ENCODE measurements around the gene HIVEP3. TPM values are rescaled to one million over a fixed set of nuclear protein-coding genes. Genes with fewer than 3 reads are reported as not detected.

Gene HIVEP3
- total RNA-seq, 1 donor from 2014 or later: 11.6 TPM

- ATAC-seq (no peak), DNase-seq (no peak)
- H3K9me3 ChIP-seq: no peaks in the 10 kb centered on the region
- H3K36me3 ChIP-seq: no peaks in the 10 kb centered on the region
- no peak overlapping the region for H3K27ac ChIP-seq
- no peak for TF ChIP-seq CTCF (IDR thresholded peaks at IDR 0.05)
- intact Hi-C loops (cut with DNase I): no loop called here
- H3K4me3 ChIP-seq: no peak overlapping the region
- peaks cover 13% of the 10 kb centered on the region for H3K4me1 ChIP-seq
- no peaks in the 10 kb centered on the region for H3K27me3 ChIP-seq (ENCODE audit: low read depth)
These were observed 173.7 kb downstream of the HIVEP3 start for GRCh38 chr1:41745022-41745421.

GRCh38 chr1:41743366-41743765, 175.4 kb downstream of the HIVEP3 start:
- no peak overlapping the region for H3K27ac ChIP-seq
- no peak overlapping the region for H3K4me3 ChIP-seq
- H3K4me1 ChIP-seq: peaks cover 30% of the 10 kb centered on the region
- TF ChIP-seq CTCF (IDR thresholded peaks at IDR 0.05): no peak
- H3K9me3 ChIP-seq: no peaks in the 10 kb centered on the region
- H3K27me3 ChIP-seq (ENCODE audit: low read depth): no peaks in the 10 kb centered on the region
- DNase-seq (no peak), ATAC-seq (no peak)
- no peaks in the 10 kb centered on the region for H3K36me3 ChIP-seq
- intact Hi-C loops (cut with DNase I): no loop called here

- no peaks in the 10 kb centered on the region for H3K9me3 ChIP-seq
- DNase-seq (no peak), ATAC-seq (no peak)
- no peak overlapping the region for H3K4me3 ChIP-seq
- H3K4me1 ChIP-seq: peaks cover 35% of the 10 kb centered on the region
- intact Hi-C loops (cut with DNase I): no loop called here
- H3K27ac ChIP-seq: no peak overlapping the region
- TF ChIP-seq CTCF (IDR thresholded peaks at IDR 0.05): no peak
- H3K36me3 ChIP-seq: no peaks in the 10 kb centered on the region
- no peaks in the 10 kb centered on the region for H3K27me3 ChIP-seq (ENCODE audit: low read depth)
These were observed 176.5 kb downstream of the HIVEP3 start for GRCh38 chr1:41742219-41742618.

GRCh38 chr1:41741244-41741643, 177.5 kb downstream of the HIVEP3 start:
- intact Hi-C loops (cut with DNase I): no loop called here
- Histone ChIP-seq H3K4me3 (no peak overlapping the region), H3K36me3 (no peaks in the 10 kb centered on the region), H3K27ac (peak overlapping the region; percentile 83), H3K27me3 (ENCODE audit: low read depth) (no peaks in the 10 kb centered on the region), H3K4me1 (peaks cover 39% of the 10 kb centered on the region), H3K9me3 (no peaks in the 10 kb centered on the region)
- no peak for ATAC-seq
- DNase-seq: no peak
- no peak for TF ChIP-seq CTCF (IDR thresholded peaks at IDR 0.05)

DNA sequence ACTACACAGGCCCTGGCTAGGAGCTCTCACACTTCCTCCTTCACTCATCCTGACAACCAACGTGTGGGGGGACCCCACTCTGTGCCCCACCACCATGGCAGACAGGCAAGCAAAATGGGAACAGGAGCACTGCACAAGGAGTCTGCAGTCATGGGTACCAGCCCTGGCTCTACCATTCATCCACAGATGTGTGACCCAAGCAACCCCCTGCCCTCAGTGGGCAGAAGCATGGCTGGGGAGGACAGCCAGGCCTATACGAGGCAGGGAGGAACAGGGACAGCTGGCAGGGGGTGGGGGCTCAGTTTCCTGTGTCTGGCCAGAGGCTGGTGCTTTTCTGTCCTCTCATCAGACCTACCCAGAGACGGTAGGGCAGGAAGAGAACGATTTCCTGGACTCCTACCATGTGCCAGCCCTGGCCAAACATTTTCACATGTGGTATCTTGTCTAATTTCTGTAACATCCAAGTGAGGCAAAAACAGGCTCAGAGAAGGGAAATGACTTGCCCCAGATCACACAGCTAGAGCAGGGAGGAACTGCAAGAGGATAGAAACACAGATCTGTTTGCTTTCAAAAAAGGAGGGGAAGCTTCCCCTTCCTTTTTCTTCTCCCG, 178.0 kb downstream of the HIVEP3 start:
- no peaks in the 10 kb centered on the region for H3K36me3 ChIP-seq
- no peak overlapping the region for H3K4me3 ChIP-seq
- no peaks in the 10 kb centered on the region for H3K27me3 ChIP-seq (ENCODE audit: low read depth)
- DNase-seq (no peak), ATAC-seq (no peak)
- intact Hi-C loops (cut with DNase I): no loop called here
- no peak for TF ChIP-seq CTCF (IDR thresholded peaks at IDR 0.05)
- H3K27ac ChIP-seq: peak overlapping the region; percentile 83
- H3K9me3 ChIP-seq: no peaks in the 10 kb centered on the region
- H3K4me1 ChIP-seq: peaks cover 44% of the 10 kb centered on the region
